Calu3 (cell line): ENCODE data around the gene DPM2. TPM values are rescaled to one million over a fixed set of nuclear protein-coding genes. Genes with fewer than 3 reads are reported as not detected.

Experiments
- BruUV-seq: library from RNA; stranded (reverse); fragments of 400-500 nt; replicated peaks from 2 replicates; lab custom pipeline; 2021; lab: Mats Ljungman, UMichigan
- CTCF ChIA-PET: fragments of 300-600 bp; sonication (Branson Sonifier 250); formaldehyde crosslinking; loops from one replicate; lab custom pipeline; 2022; ENCODE audit warnings: antibody characterized with exemption; lab: Charles Lee
- DNase-seq: peaks from one replicate; pipeline ENCODE4 v3.0.0; 2022
- H3K27ac Mint-ChIP-seq: one replicate; pipeline ENCODE4 v1.8.0; 2022; ENCODE audit warnings: mixed read lengths; ENCODE audit not compliant: unreplicated experiment
- H3K27me3 Mint-ChIP-seq: one replicate; pipeline ENCODE4 v1.8.0; 2022; ENCODE audit warnings: mixed read lengths; ENCODE audit not compliant: unreplicated experiment
- H3K36me3 Mint-ChIP-seq: one replicate; pipeline ENCODE4 v1.8.0; 2022; ENCODE audit warnings: mild to moderate bottlenecking, moderate library complexity, mixed read lengths; ENCODE audit not compliant: insufficient read depth, unreplicated experiment
- H3K4me1 Mint-ChIP-seq: one replicate; pipeline ENCODE4 v1.8.0; 2022; ENCODE audit warnings: mild to moderate bottlenecking, low read depth, mixed read lengths; ENCODE audit not compliant: unreplicated experiment
- H3K4me3 Mint-ChIP-seq: one replicate; pipeline ENCODE4 v1.8.0; 2022; ENCODE audit warnings: mild to moderate bottlenecking, low read depth, moderate library complexity, mixed read lengths; ENCODE audit not compliant: unreplicated experiment
- H3K9me3 Mint-ChIP-seq: one replicate; pipeline ENCODE4 v1.8.0; 2022; ENCODE audit warnings: low read depth, mixed read lengths; ENCODE audit not compliant: unreplicated experiment
- intact Hi-C: fragments of 100-400 bp; cut with micrococcal nuclease; formaldehyde crosslinking; loops from one replicate; pipeline ENCODE4 v1.10.0; 2022; ENCODE audit not compliant: unreplicated experiment
- total RNA-seq: library from RNA; stranded (reverse); gene quantifications from 2 replicates; pipeline ENCODE4 v1.2.3, GENCODE V29; 2022
- TF ChIP-seq, protein P1 (sequence below): fragments of 200-600 bp; IDR thresholded peaks from one replicate; pipeline ENCODE4 v1.8.0; 2022; ENCODE audit warnings: antibody characterized with exemption; ENCODE audit not compliant: unreplicated experiment

Gene DPM2
- total RNA-seq, 1 experiment from 2014 or later, result 31.5 TPM

DNA sequence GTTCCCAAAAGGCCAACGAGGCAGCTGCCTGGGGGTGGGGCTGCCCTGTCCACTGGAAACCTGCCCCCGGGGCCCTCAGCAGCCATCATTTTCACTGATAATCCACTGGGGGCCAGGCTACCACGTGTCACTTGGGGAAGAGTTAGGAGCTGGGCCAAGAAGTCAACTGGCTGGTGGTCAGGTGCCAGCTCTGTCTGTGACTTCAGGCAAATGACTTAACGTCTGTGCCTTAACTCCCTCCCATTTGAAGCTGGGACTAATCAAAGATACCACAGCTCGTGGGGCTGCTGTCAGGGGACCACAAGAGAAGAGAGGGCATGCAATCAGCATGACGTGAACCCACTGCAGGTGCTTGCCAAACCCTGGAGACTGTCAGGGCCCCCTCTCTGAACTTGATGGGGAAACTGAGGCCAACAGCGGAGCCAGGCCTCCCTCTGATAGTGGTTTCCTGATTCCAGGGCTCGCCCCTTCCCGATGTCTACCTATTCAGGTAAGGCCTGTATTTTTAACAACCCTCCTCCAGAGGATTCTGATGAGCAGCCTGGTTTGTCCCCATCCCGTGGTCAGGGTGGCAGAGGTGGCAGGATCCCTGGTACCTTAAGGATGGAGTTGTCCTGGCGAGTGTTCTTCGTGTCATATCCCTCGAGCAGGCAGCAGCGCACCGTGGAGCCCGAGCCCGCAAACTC is 12.3 kb upstream of the DPM2 start:
- intact Hi-C loops, result no loop called here
- Mint-ChIP-seq H3K36me3 (peaks cover 39% of the 10 kb centered on the region), H3K4me1 (peaks cover 41% of the 10 kb centered on the region), H3K27ac (peak overlapping the region; percentile 85), H3K9me3 (no peaks in the 10 kb centered on the region), H3K27me3 (no peaks in the 10 kb centered on the region), H3K4me3 (no peak overlapping the region)
- TF ChIP-seq, protein P1, sequence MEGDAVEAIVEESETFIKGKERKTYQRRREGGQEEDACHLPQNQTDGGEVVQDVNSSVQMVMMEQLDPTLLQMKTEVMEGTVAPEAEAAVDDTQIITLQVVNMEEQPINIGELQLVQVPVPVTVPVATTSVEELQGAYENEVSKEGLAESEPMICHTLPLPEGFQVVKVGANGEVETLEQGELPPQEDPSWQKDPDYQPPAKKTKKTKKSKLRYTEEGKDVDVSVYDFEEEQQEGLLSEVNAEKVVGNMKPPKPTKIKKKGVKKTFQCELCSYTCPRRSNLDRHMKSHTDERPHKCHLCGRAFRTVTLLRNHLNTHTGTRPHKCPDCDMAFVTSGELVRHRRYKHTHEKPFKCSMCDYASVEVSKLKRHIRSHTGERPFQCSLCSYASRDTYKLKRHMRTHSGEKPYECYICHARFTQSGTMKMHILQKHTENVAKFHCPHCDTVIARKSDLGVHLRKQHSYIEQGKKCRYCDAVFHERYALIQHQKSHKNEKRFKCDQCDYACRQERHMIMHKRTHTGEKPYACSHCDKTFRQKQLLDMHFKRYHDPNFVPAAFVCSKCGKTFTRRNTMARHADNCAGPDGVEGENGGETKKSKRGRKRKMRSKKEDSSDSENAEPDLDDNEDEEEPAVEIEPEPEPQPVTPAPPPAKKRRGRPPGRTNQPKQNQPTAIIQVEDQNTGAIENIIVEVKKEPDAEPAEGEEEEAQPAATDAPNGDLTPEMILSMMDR, result no peak
- BruUV-seq, result no TSS peak
- no peak for DNase-seq
- CTCF ChIA-PET, result interaction anchor here (0.7 to 1.4 kb wide), 2 partner anchors 85 to 101 kb away, joined by 3 read pairs; no protein-coding TSS in a partner anchor

GRCh38 chr9:127947841-127948710 is 10.4 kb upstream of the DPM2 start:
- H3K27ac Mint-ChIP-seq, result peak overlapping the region; percentile 29
- BruUV-seq, result no TSS peak
- H3K27me3 Mint-ChIP-seq, result no peaks in the 10 kb centered on the region
- CTCF ChIA-PET, result no interaction called here
- H3K4me3 Mint-ChIP-seq, result no peak overlapping the region
- TF ChIP-seq, protein P1, result no peak
- H3K9me3 Mint-ChIP-seq, result no peaks in the 10 kb centered on the region
- H3K36me3 Mint-ChIP-seq, result peaks cover 52% of the 10 kb centered on the region
- DNase-seq, result no peak
- intact Hi-C loops, result no loop called here
- H3K4me1 Mint-ChIP-seq, result peaks cover 32% of the 10 kb centered on the region

DNA sequence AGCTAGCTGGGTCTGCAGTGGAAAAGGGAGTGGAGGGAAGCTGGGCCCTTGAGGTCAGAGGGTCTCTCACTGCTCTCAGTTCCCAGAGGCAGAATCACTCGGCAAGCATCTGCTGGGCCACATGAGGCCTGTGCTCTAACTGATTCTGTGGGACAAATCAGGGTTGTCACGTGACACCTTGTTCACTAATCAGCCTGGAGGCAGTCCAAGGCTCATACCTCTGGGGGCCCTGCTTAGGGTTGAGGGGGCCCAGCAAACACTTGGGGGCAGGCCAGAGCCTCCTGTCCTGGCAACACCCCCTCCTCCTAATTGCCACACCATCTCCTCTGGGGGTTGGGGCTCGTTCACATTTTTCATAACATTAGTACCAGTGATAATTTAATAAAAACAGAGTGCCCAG is 9.1 kb upstream of the DPM2 start:
- no peak overlapping the region for H3K27ac Mint-ChIP-seq
- CTCF ChIA-PET, result no interaction called here
- no peak for DNase-seq

GRCh38 chr9:127945942-127946341 is 8.3 kb upstream of the DPM2 start:
- H3K27me3 Mint-ChIP-seq, result no peaks in the 10 kb centered on the region
- H3K4me1 Mint-ChIP-seq, result peaks cover 30% of the 10 kb centered on the region
- no peaks in the 10 kb centered on the region for H3K9me3 Mint-ChIP-seq
- intact Hi-C loops, result no loop called here
- H3K4me3 Mint-ChIP-seq, result no peak overlapping the region
- CTCF ChIA-PET, result no interaction called here
- H3K27ac Mint-ChIP-seq, result no peak overlapping the region
- H3K36me3 Mint-ChIP-seq, result peaks cover 66% of the 10 kb centered on the region
- TF ChIP-seq, protein P1, result no peak
- BruUV-seq, result no TSS peak
- no peak for DNase-seq

More for the DNA sequence above, 9.1 kb upstream of the DPM2 start:
- no peaks in the 10 kb centered on the region for H3K9me3 Mint-ChIP-seq
- intact Hi-C loops, result no loop called here
- H3K4me1 Mint-ChIP-seq, result peaks cover 33% of the 10 kb centered on the region
- peaks cover 66% of the 10 kb centered on the region for H3K36me3 Mint-ChIP-seq
- no peak overlapping the region for H3K4me3 Mint-ChIP-seq
- BruUV-seq, result no TSS peak
- no peaks in the 10 kb centered on the region for H3K27me3 Mint-ChIP-seq
- TF ChIP-seq, protein P1, result no peak
